DND-41 (cell line): ENCODE data around the gene TSPAN17.

Experiments used
- EZH2 ChIP-seq: IDR thresholded peaks from 3 replicates; pipeline ENCODE4 v1.6.1; 2012; ENCODE audit warnings: borderline replicate concordance, low read depth, mild to moderate bottlenecking, moderate library complexity, low read length, inconsistent platforms; ENCODE audit not compliant: severe bottlenecking
- TF ChIP-seq, protein P1 (sequence below): IDR thresholded peaks from 2 replicates; pipeline ENCODE4 v1.5.1; 2012; ENCODE audit warnings: borderline replicate concordance, low read length, moderate library complexity, mild to moderate bottlenecking; ENCODE audit not compliant: poor library complexity, severe bottlenecking; ENCODE audit errors: extremely low read depth

DNA sequence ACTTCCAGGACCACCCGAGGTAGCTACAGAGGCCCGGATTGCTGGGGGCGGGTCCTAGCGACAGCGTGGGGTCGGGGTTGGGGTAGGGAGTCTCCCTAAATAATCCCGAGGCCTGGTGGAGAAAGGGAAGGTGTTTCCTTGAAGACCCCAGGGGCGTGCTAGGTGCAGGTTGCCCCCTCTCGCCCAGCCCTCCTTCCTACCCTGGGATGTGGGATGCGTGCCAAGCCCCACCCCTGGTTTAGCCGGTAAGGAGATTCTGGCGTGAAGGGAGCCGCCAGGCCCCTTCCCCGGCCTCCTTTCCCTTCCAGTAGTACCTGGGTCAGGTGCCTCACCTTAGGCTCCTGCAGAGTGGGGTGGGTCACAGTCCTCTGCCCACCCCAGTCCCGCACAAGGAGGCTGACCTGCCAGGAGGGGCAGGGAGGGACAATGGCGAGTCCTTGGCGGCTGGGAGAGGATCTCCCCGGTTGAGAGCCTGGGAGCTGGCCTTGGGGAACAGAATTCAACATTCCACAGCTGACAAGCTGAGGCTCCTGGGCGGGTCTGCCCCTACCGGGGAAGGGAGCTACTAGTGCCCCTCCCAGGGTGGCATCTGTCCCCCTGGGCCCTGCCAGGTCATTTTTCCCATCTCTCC lies 674 bp downstream of the TSPAN17 start:
- TF ChIP-seq, protein P1, sequence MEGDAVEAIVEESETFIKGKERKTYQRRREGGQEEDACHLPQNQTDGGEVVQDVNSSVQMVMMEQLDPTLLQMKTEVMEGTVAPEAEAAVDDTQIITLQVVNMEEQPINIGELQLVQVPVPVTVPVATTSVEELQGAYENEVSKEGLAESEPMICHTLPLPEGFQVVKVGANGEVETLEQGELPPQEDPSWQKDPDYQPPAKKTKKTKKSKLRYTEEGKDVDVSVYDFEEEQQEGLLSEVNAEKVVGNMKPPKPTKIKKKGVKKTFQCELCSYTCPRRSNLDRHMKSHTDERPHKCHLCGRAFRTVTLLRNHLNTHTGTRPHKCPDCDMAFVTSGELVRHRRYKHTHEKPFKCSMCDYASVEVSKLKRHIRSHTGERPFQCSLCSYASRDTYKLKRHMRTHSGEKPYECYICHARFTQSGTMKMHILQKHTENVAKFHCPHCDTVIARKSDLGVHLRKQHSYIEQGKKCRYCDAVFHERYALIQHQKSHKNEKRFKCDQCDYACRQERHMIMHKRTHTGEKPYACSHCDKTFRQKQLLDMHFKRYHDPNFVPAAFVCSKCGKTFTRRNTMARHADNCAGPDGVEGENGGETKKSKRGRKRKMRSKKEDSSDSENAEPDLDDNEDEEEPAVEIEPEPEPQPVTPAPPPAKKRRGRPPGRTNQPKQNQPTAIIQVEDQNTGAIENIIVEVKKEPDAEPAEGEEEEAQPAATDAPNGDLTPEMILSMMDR = no peak
- no peak for TF ChIP-seq EZH2
